Stimulated activated CD4-positive, alpha-beta T cell treated with anti-CD3 and anti-CD28 coated beads, Interleukin-4, amount 100 ng/mL, for 48 hours (primary cell): ENCODE results near the gene CCKAR.
"Not testable (repeated sequence)": the region's sequence is repeated elsewhere in the genome, so short reads cannot be mapped to it uniquely, and the experiment has no call there.

Experiments used
- DNase-seq, 2 donors: peaks; one replicate each; pipeline ENCODE4 v3.0.0-alpha.2; 2020; ENCODE audit warnings: low read depth in 2 of 2

CCKAR gene

GRCh38 chr4:26490111-26490959 lies at the start of gene CCKAR:
Gene CCKAR, minus strand, starts transcription at chr4:26490484. Its CDS starts 217 bp downstream, at chr4:26490267.
- no peak for DNase-seq

- no peak for DNase-seq
Observed at GRCh38 chr4:26533685-26534084, 43.4 kb upstream of the CCKAR start.

GRCh38 chr4:26531491-26532116 lies 41.3 kb upstream of the CCKAR start:
- no peak for DNase-seq

- no peak for DNase-seq
Observed at GRCh38 chr4:26530099-26530498, 39.8 kb upstream of the CCKAR start.

- DNase-seq: no peak
Observed at GRCh38 chr4:26529479-26529878, 39.2 kb upstream of the CCKAR start.

- no peak for DNase-seq
Observed at GRCh38 chr4:26525771-26526150, 35.5 kb upstream of the CCKAR start.

- DNase-seq: no peak
Observed at GRCh38 chr4:26525136-26525770, 35.0 kb upstream of the CCKAR start.

GRCh38 chr4:26524011-26524410 lies 33.7 kb upstream of the CCKAR start:
- DNase-seq: no peak

GRCh38 chr4:26522478-26522877 lies 32.2 kb upstream of the CCKAR start:
- DNase-seq: no peak

GRCh38 chr4:26520728-26521450 lies 30.6 kb upstream of the CCKAR start:
- no peak for DNase-seq

GRCh38 chr4:26515936-26516335 lies 25.7 kb upstream of the CCKAR start:
- no peak for DNase-seq

GRCh38 chr4:26510334-26510964 lies 20.2 kb upstream of the CCKAR start:
- no peak for DNase-seq

- DNase-seq: no peak
Observed at GRCh38 chr4:26509681-26510333, 19.5 kb upstream of the CCKAR start.

- no peak for DNase-seq
Observed at GRCh38 chr4:26507286-26507685, 17.0 kb upstream of the CCKAR start.

GRCh38 chr4:26503844-26504243 lies 13.6 kb upstream of the CCKAR start:
- DNase-seq: no peak

- DNase-seq: no peak
Observed at GRCh38 chr4:26503427-26503826, 13.1 kb upstream of the CCKAR start.

- DNase-seq: not testable (repeated sequence)
Observed at GRCh38 chr4:26500565-26500999, 10.3 kb upstream of the CCKAR start.

GRCh38 chr4:26496207-26496783 lies 6.0 kb upstream of the CCKAR start:
- DNase-seq: no peak

- DNase-seq: no peak
Observed at GRCh38 chr4:26493461-26493860, 3.2 kb upstream of the CCKAR start.

- no peak for DNase-seq
Observed at GRCh38 chr4:26491449-26492170, 1.3 kb upstream of the CCKAR start.
